Bone marrow (tissue), 2 donors: Measurements from ENCODE around the gene VWA1.

Experiments
- DNase-seq, 2 donors: peaks; one replicate each; lab custom pipeline; 2025; lab: John Stamatoyannopoulos, UW

The VWA1 gene, protein sequence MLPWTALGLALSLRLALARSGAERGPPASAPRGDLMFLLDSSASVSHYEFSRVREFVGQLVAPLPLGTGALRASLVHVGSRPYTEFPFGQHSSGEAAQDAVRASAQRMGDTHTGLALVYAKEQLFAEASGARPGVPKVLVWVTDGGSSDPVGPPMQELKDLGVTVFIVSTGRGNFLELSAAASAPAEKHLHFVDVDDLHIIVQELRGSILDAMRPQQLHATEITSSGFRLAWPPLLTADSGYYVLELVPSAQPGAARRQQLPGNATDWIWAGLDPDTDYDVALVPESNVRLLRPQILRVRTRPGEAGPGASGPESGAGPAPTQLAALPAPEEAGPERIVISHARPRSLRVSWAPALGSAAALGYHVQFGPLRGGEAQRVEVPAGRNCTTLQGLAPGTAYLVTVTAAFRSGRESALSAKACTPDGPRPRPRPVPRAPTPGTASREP

GRCh38 chr1:1435106-1435903, at the start of gene VWA1:
Gene VWA1 (plus strand): TSS chr1:1435690. CDS start chr1:1435749, 59 bp downstream.
- no peak for DNase-seq

- DNase-seq, result no peak
These were observed 49.6 kb upstream of the VWA1 start for GRCh38 chr1:1385931-1386330.

GRCh38 chr1:1387098-1388077, 48.1 kb upstream of the VWA1 start:
- no peak for DNase-seq

GRCh38 chr1:1388078-1388472, 47.4 kb upstream of the VWA1 start:
- no peak for DNase-seq

- no peak for DNase-seq
These were observed 44.8 kb upstream of the VWA1 start for GRCh38 chr1:1390675-1391074.

GRCh38 chr1:1391225-1391624, 44.3 kb upstream of the VWA1 start:
- no peak for DNase-seq

DNA sequence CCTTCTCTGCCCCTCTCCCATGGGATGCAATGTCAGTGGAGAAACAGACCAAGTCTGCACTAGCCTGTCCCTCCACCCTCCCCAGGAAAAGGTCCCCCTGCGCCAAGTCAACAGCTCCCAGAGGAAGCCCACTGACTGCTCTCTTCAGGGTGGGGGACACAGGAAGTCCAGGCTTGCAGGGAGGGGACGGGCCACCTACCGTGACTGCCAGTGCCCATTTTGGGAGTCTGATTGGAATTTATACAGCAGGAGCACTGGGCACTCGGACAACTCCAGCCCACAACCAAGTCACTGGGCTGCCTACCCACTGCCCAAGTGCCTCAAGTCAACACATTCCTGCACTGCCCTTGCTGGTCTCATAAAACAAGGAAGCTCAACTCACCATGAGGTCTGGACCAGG, 42.5 kb upstream of the VWA1 start:
- DNase-seq, result no peak

DNA sequence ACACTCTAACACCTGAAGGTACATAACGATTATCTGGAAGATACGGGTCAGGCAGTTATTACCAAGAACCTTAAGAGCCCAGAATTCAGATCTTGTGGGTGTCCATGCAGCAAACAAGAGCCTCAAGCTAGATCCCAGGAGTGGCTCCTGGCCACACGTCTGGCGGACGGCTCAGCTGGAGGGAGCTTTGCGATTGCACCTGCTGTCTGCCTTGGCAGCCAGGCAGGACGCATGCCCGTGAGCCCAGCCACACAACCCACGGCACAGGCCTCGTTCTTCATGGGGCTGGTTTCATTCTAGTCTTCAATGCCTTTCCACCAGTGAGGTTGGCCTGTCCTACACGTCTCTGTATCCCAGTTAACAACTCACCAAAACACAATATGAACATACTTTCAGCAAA, 42.1 kb upstream of the VWA1 start:
- DNase-seq, result no peak

- no peak for DNase-seq
These were observed 41.4 kb upstream of the VWA1 start for GRCh38 chr1:1394116-1394515.

DNA sequence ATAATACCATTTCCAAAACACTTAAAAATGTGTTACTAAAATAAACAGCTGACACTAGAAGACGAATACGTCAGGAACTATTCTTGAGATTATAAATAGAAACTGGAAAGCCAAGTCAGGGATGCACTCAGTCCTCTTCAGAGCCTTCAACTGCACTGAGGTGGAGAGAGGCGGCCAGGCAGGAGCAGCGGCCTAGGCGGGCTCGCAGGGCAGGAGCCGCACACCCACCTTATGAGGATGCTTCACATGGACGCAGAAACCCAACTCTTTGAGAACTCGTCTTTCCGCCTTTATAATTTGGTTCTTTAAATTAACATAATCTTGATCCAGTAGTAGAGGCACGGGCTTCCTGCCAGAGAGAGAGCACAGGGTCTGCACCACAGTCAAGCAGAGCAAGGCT, 40.3 kb upstream of the VWA1 start:
- no peak for DNase-seq

- no peak for DNase-seq
These were observed 37.5 kb upstream of the VWA1 start for GRCh38 chr1:1397839-1398523.

- no peak for DNase-seq
These were observed 36.8 kb upstream of the VWA1 start for GRCh38 chr1:1398677-1399186.

DNA sequence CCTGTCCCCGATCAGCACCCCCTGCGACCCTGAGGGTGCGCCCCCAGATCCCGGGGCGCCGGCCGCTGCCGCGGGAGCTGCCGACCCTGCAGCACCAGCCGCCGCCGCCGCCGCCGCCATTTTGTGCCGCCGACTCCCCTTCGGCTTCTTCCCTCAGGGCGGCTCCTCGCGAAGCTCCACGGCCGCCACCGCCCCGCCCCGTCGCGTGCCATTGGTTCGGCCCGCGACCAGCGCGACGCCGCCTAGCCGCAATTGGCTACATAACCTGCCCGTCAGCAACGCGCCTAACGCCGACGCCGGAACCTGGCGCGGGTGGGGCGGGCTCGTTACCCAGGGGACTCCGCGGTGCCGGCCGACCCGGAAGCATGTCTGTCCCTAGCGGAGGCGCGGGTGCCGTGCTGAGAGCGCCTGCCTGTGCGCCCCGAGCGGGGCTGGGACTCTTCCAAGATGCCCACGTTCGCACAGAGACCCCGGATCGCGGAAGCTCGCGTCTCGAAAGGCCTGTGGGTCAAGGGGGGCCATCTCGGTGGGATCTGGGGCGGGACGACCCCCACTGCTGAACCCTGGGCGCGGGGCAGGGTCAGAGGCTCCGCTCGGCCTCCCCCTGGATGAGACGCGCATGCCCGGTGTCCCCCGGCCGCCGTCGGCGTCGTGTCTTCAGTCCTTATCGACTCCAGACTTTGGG, 36.2 kb upstream of the VWA1 start, which contains the start of gene CCNL2:
CCNL2 (minus strand) TSS at position 149 of the 685 bp plus-strand sequence; CDS start at position 120, 29 bp downstream.
- DNase-seq, result peak; percentile 90 to 93

- no peak for DNase-seq
These were observed 35.5 kb upstream of the VWA1 start for GRCh38 chr1:1399872-1400575.

DNA sequence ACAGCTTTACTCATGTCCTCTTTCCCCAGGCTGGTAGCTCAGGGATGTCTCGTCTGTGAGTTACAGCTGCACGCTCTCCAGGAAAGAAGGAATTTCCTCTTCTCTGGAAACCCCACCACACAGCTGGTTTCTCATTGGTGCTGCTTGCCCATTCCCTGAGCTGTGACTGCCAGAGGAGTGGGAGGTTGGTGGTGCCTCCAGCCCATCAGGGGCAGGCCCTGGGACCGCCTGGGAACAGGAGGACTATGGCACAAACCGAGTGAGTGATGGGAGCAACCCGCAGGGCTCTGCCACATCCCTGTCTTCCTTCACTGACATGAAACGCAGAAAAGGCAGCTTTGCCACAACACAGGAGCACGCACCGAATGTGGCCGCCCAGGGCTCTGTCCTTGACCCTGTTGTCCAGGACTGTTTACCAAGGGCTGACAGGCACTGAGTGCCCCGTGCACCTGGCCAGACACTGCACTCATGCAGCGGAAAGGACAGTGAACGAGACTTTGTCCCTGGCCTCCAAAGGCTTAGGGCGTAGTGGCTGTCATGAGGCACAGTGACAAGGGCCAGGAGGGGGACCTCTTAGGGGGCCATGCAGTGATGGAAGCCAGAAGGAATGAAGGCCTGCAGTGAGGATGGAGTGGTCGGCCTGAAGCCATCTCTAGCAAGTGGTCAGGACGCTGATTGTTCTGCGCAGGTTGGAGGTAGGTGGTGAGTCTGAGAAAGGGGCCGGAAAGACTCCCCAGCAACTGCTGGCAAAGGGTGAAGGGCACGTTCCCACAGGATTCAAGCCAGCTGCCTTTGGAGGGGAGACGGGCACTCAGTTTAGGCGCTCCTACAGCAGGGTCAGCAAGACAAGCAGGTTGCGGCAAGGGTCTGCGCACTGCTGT, 34.7 kb upstream of the VWA1 start:
- DNase-seq, result no peak

DNA sequence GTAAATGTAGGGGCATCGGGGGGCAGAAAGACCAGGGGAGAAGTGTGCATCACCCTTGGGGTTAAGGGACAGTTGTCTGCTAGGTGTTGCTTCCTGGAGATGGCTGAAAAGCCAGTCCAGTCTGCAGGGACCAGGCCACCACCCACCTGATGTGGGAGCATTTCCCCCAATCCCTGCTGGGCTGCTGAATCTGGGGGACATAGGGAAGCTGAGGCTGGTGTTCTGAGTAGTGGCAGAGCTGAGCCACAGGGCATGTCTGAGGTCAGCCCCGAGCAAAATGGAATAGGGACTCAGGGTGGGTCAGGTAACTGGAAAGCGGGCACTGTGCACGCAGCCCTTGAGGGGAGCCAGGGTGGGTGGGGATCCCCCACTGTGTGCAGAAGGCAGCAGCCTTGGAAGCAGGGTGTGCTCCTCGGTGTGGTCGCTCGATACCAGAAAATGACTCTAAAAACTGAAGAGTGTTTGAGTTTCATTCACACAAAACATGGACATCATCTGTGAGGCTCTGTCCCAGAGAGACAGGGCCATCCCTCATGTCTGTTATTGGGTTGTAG, 34.0 kb upstream of the VWA1 start:
- DNase-seq, result no peak

DNA sequence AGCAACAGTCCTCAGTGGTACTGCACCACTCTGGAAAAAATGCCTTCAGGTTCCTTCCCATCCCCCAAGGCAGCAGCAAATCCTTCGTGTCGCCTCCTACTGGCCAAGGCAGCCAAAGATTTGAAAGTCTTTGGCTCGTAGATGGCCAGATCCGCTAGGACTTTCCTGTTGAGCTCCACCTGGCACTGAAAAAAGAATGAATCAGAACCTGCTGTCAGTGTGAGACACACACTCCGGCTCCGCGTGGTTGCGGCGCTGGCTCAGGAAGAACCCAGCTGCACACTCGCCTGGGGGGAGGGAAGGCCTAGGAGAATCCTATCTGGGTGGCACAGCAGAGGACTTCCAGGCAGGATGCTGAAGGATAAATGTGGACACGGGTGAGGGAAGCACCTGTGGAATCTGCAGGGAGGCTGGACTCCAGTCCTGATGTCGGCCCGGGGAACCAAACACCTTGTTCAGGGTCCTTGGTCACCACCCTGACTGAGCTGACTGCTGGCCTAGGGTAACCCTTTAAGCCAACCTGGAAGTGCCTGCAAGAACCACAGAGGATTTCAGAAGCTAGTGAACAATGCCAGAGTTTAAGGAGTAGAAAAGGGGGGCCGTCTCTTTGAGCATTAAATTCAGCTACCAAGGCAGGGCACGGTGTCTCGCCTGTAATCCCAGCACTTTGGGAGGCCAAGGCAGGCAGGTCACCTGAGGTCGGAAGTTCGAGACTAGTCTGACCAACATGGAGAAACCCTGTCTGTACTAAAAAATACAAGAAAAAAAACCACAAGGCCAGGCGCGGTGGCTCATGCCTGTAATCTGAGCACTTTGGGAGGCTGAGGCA, 33.2 kb upstream of the VWA1 start:
- DNase-seq, result no peak
